Natural killer cell (primary cell): ENCODE data around the gene PRG3. TPM values are rescaled to one million over a fixed set of nuclear protein-coding genes. Genes with fewer than 3 reads are reported as not detected.

Experiments used
- ATAC-seq, 3 donors: fragments of 150-1000 bp in 2 of 3; fragments of 200-7000 bp in 1 of 3; cut with Tn5 transposase; 1 replicate in 1 of 3; 2 replicates in 2 of 3; pipeline ENCODE4 v1.10.0; 2021; ENCODE audit warnings: mild to moderate bottlenecking in 2 of 3, moderate library complexity in 2 of 3
- DNase-seq, 2 donors: peaks; one replicate each; pipeline versions ENCODE4 v3.0.0 to v3.0.0-alpha.2; 2013 to 2021; ENCODE audit warnings: mixed read lengths in 1 of 2
- H3K27ac ChIP-seq: one replicate; pipeline ENCODE4 v1.5.1; 2013; ENCODE audit warnings: mild to moderate bottlenecking, low read length
- H3K27me3 ChIP-seq: one replicate; pipeline ENCODE4 v1.6.1; 2013; ENCODE audit warnings: low read length; ENCODE audit not compliant: control insufficient read depth, insufficient read depth
- H3K36me3 ChIP-seq: one replicate; pipeline ENCODE4 v1.6.1; 2013; ENCODE audit warnings: low read length; ENCODE audit not compliant: control insufficient read depth, insufficient read depth
- H3K4me1 ChIP-seq: one replicate; pipeline ENCODE4 v1.6.1; 2013; ENCODE audit warnings: low read length; ENCODE audit not compliant: control insufficient read depth, insufficient read depth
- H3K4me3 ChIP-seq: one replicate; pipeline ENCODE4 v1.5.1; 2013; ENCODE audit warnings: low read length
- H3K9me3 ChIP-seq: one replicate; pipeline ENCODE4 v1.6.1; 2013; ENCODE audit warnings: low read length; ENCODE audit not compliant: control insufficient read depth, insufficient read depth
- H3K27ac Mint-ChIP-seq, 2 donors: one replicate each; pipeline ENCODE4 v1.8.0; 2022; ENCODE audit warnings: mild to moderate bottlenecking in 2 of 2, mixed read lengths in 2 of 2, moderate library complexity in 1 of 2
- H3K27me3 Mint-ChIP-seq, 2 donors: one replicate each; pipeline ENCODE4 v1.8.0; 2022; ENCODE audit warnings: low read depth in 2 of 2, mixed read lengths in 2 of 2
- H3K36me3 Mint-ChIP-seq: one replicate; pipeline ENCODE4 v1.8.0; 2022; ENCODE audit warnings: mixed read lengths
- H3K4me1 Mint-ChIP-seq, 2 donors: one replicate each; pipeline ENCODE4 v1.8.0; 2022; ENCODE audit warnings: mixed read lengths in 2 of 2
- H3K4me3 Mint-ChIP-seq: one replicate; pipeline ENCODE4 v1.8.0; 2022; ENCODE audit warnings: mild to moderate bottlenecking, moderate library complexity, mixed read lengths
- H3K9me3 Mint-ChIP-seq, 2 donors: one replicate each; pipeline ENCODE4 v1.8.0; 2022; ENCODE audit warnings: mixed read lengths in 2 of 2
- WGBS: methylation state at CpG from one replicate; pipeline ENCODE4 v1.1.7; 2013; ENCODE audit warnings: missing lambda C conversion rate; ENCODE audit not compliant: insufficient coverage; 5-methylcytosine and 5-hydroxymethylcytosine counted together
- intact Hi-C: fragments of 100-400 bp; cut with micrococcal nuclease; formaldehyde crosslinking; loops from one replicate; pipeline ENCODE4 v1.14.2; 2022
- total RNA-seq, 4 donors: library from RNA; stranded (reverse); fragments of 120-200 nt in 1 of 4; gene quantifications; one replicate each; pipeline versions ENCODE4 v1.2.3 to v1.2.4, GENCODE V29; 2013 to 2022
- TF ChIP-seq, protein P1 (sequence below): fragments of 200-600 bp; IDR thresholded peaks from one replicate; pipeline ENCODE4 v1.8.0; 2022; ENCODE audit warnings: antibody characterized with exemption

Gene PRG3
- total RNA-seq, 3 donors from 2014 or later (not counting 1 experiment from before 2014, with no cell fraction given) = not detected

DNA sequence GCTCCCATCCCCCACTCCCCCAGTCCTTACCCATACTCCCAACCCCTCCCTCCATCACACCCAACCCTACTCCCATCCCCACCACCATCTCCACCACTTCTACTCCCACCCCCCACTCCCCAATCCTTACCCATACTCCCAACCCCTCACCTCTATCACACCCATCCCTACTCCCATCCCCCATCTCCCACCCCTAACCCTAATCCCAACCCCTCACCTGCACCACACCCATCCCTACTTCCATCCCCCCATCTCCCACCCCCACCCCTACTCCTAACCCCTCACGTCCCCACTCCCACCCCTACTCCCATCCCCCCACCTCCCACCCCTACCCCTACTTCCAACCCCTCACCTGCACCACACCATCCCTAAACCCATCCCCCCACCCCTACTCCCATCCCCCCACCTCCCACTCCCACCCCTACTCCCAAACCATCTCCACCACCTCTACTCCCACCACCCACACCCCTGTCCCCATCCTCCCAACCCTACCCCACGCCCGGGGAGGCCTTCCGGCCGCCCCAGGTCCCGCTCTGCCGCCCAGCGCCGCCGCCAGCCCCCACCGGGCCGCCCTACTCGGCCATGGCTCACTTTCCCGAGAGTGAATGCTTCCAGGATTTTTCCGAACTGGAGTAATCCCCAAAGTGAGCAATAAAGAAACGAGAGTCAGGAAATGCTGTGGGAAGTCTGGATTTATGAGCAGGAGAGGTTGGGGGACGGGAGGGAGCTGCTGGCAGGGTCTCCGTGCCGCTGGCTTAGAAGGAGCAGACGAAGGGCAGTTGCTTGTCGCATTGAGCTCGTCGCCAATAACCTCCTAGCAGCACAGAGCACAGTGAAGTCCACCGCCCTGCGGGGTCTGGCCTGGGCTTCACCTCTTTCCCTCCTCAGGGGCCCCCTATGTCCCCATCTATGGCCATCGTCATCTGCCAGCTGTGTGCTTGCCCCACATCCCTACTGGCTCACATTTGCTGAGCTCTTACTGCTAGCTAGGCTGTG is 4.6 kb downstream of the PRG3 start:
- TF ChIP-seq, protein P1, sequence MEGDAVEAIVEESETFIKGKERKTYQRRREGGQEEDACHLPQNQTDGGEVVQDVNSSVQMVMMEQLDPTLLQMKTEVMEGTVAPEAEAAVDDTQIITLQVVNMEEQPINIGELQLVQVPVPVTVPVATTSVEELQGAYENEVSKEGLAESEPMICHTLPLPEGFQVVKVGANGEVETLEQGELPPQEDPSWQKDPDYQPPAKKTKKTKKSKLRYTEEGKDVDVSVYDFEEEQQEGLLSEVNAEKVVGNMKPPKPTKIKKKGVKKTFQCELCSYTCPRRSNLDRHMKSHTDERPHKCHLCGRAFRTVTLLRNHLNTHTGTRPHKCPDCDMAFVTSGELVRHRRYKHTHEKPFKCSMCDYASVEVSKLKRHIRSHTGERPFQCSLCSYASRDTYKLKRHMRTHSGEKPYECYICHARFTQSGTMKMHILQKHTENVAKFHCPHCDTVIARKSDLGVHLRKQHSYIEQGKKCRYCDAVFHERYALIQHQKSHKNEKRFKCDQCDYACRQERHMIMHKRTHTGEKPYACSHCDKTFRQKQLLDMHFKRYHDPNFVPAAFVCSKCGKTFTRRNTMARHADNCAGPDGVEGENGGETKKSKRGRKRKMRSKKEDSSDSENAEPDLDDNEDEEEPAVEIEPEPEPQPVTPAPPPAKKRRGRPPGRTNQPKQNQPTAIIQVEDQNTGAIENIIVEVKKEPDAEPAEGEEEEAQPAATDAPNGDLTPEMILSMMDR = no peak
- 70% methylated on average over 25 of the region's 26 CpGs for WGBS
- H3K36me3 ChIP-seq = no peaks in the 10 kb centered on the region
- H3K9me3 Mint-ChIP-seq = no peaks in the 10 kb centered on the region
- H3K27ac ChIP-seq = no peak overlapping the region
- H3K4me1 ChIP-seq = no peaks in the 10 kb centered on the region
- no peak for DNase-seq
- ATAC-seq = no peak
- H3K4me3 Mint-ChIP-seq = no peak overlapping the region
- H3K9me3 ChIP-seq = no peaks in the 10 kb centered on the region
- H3K4me1 Mint-ChIP-seq = no peaks in the 10 kb centered on the region
- H3K27me3 ChIP-seq = no peaks in the 10 kb centered on the region
- H3K36me3 Mint-ChIP-seq = no peaks in the 10 kb centered on the region
- no peak overlapping the region for H3K4me3 ChIP-seq
- H3K27ac Mint-ChIP-seq = no peak overlapping the region
- intact Hi-C loops = no loop called here
- peaks cover 7 to 15% of the 10 kb centered on the region in 2 donors for H3K27me3 Mint-ChIP-seq

DNA sequence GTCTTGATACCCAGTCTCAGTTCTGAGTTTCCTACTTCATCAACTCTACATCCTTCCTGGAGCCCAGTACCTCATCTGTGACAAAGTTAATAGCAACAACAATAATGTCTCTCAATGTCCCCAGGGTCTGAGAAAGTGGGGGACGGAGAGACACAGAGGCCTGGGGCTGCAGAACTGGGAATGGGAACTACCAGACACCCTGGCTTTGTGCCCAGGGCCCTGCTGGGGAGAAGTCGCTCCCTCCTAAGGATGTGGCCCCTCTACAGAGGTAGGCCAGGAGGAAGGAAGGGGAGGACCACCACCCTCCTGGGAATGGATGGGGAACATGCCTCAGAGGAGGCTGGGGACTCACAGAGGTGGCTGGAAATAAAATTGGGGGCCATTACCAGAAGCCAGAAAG is 5.5 kb downstream of the PRG3 start:
- no peaks in the 10 kb centered on the region for H3K4me1 ChIP-seq
- Mint-ChIP-seq H3K4me3 (no peak overlapping the region), H3K27me3 (peaks cover 7 to 15% of the 10 kb centered on the region in 2 donors), H3K4me1 (no peaks in the 10 kb centered on the region), H3K9me3 (no peaks in the 10 kb centered on the region), H3K36me3 (no peaks in the 10 kb centered on the region), H3K27ac (no peak overlapping the region)
- H3K36me3 ChIP-seq = no peaks in the 10 kb centered on the region
- no peak overlapping the region for H3K4me3 ChIP-seq
- TF ChIP-seq, protein P1 = no peak
- intact Hi-C loops = no loop called here
- 48% methylated on average over 2 of the region's 2 CpGs for WGBS
- H3K9me3 ChIP-seq = no peaks in the 10 kb centered on the region
- H3K27ac ChIP-seq = no peak overlapping the region
- no peak for DNase-seq
- ATAC-seq = no peak
- no peaks in the 10 kb centered on the region for H3K27me3 ChIP-seq

DNA sequence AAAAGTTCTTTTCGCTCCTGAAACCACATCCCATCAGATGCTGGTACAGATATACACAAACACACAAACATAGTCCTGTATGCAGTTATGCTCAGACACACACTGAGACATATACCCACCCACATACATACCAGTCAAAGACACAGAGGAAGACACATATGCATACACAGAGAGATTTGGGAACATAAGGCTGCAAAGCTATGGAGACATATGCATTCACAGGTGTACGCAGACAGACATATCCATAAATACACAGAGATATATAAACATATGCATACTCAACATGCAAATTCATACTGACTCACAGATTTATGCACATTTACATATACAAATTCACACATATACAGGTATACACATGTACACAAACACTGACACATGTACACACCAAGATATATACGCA is 6.0 kb downstream of the PRG3 start:
- no peak for ATAC-seq
- TF ChIP-seq, protein P1 = no peak

More for the DNA sequence above, 6.0 kb downstream of the PRG3 start:
- Histone ChIP-seq H3K27ac (no peak overlapping the region), H3K9me3 (no peaks in the 10 kb centered on the region), H3K4me3 (no peak overlapping the region), H3K4me1 (no peaks in the 10 kb centered on the region), H3K27me3 (no peaks in the 10 kb centered on the region), H3K36me3 (no peaks in the 10 kb centered on the region)
- H3K27me3 Mint-ChIP-seq = peaks cover 7 to 15% of the 10 kb centered on the region in 2 donors
- no peaks in the 10 kb centered on the region for H3K9me3 Mint-ChIP-seq
- H3K36me3 Mint-ChIP-seq = no peaks in the 10 kb centered on the region
- intact Hi-C loops = no loop called here
- H3K4me1 Mint-ChIP-seq = no peaks in the 10 kb centered on the region
- no peak for DNase-seq
- WGBS = 94% methylated on average over 3 of the region's 3 CpGs
- H3K27ac Mint-ChIP-seq = no peak overlapping the region
- no peak overlapping the region for H3K4me3 Mint-ChIP-seq
